ENCODE data around the gene AGPAT4.

GRCh38 chr6:161195386-161195785, 78.5 kb downstream of the AGPAT4 start:
- TF ChIP-seq HOXA7 (CRISPR knock-in tag; IDR thresholded peaks at IDR 0.05): no peak
- no peak for TF ChIP-seq NPAS2 (CRISPR knock-in tag; IDR thresholded peaks at IDR 0.05; ENCODE audit: borderline replicate concordance)
- TF ChIP-seq POLR2A (IDR thresholded peaks at IDR 0.05; ENCODE audit: low read length): no peak
- TF ChIP-seq FOSL2 (IDR thresholded peaks at IDR 0.05): no peak
- no peak for TF ChIP-seq FOSL2 (CRISPR knock-in tag; IDR thresholded peaks at IDR 0.05)
- TF ChIP-seq CTCF (IDR thresholded peaks at IDR 0.05): no peak
- TF ChIP-seq HOXB5 (CRISPR knock-in tag; IDR thresholded peaks at IDR 0.05): no peak
- no peak for TF ChIP-seq ESRRA (IDR thresholded peaks at IDR 0.05; ENCODE audit: borderline replicate concordance, low read length)
- no peak for TF ChIP-seq SMC3 (IDR thresholded peaks at IDR 0.05)
- TF ChIP-seq ZFP36 (IDR thresholded peaks at IDR 0.05; ENCODE audit: borderline replicate concordance, partially characterized antibody): no peak
- no peak for TF ChIP-seq EP300 (IDR thresholded peaks at IDR 0.05)
- TF ChIP-seq FOSB (CRISPR knock-in tag; IDR thresholded peaks at IDR 0.05): no peak

Data from A549 (cell line).